Activated T-cell treated with anti-CD3 and anti-CD28 coated beads for 1 hour (primary cell): Measurements from ENCODE around the gene TCFL5.
"Not testable (repeated sequence)": the region's sequence is repeated elsewhere in the genome, so short reads cannot be mapped to it uniquely, and the experiment has no call there.

Experiments
- DNase-seq: peaks from one replicate; pipeline ENCODE4 v3.0.0-alpha.2; 2020; ENCODE audit warnings: low read depth

TCFL5 gene

GRCh38 chr20:62853304-62853703 lies 8.3 kb downstream of the TCFL5 start:
- not testable (repeated sequence) for DNase-seq

- DNase-seq = no peak
Observed at GRCh38 chr20:62852841-62853240, 8.8 kb downstream of the TCFL5 start.

GRCh38 chr20:62852196-62852595 lies 9.4 kb downstream of the TCFL5 start:
- no peak for DNase-seq

- no peak for DNase-seq
Observed at GRCh38 chr20:62850333-62850974, 11.2 kb downstream of the TCFL5 start.

GRCh38 chr20:62849431-62849830 lies 12.2 kb downstream of the TCFL5 start:
- no peak for DNase-seq

- not testable (repeated sequence) for DNase-seq
Observed at GRCh38 chr20:62848917-62849316, 12.7 kb downstream of the TCFL5 start.

- no peak for DNase-seq
Observed at GRCh38 chr20:62846166-62846890, 15.3 kb downstream of the TCFL5 start.

GRCh38 chr20:62845416-62846160 lies 16.0 kb downstream of the TCFL5 start:
- DNase-seq = no peak

- DNase-seq = no peak
Observed at GRCh38 chr20:62844182-62844581, 17.4 kb downstream of the TCFL5 start.

- DNase-seq = no peak
Observed at GRCh38 chr20:62843656-62844055, 18.0 kb downstream of the TCFL5 start.

- no peak for DNase-seq
Observed at GRCh38 chr20:62841705-62842212, 19.9 kb downstream of the TCFL5 start.

GRCh38 chr20:62840244-62841197 lies 21.1 kb downstream of the TCFL5 start:
- DNase-seq = no peak

- no peak for DNase-seq
Observed at GRCh38 chr20:62839816-62840215, 21.8 kb downstream of the TCFL5 start.

GRCh38 chr20:62839261-62839660 lies 22.4 kb downstream of the TCFL5 start:
- DNase-seq = no peak

- no peak for DNase-seq
Observed at GRCh38 chr20:62838128-62838891, 23.3 kb downstream of the TCFL5 start.

- no peak for DNase-seq
Observed at GRCh38 chr20:62837790-62838127, 23.9 kb downstream of the TCFL5 start.

GRCh38 chr20:62836967-62837490 lies 24.6 kb downstream of the TCFL5 start:
- no peak for DNase-seq

- DNase-seq = no peak
Observed at GRCh38 chr20:62835931-62836861, 25.4 kb downstream of the TCFL5 start.

- no peak for DNase-seq
Observed at GRCh38 chr20:62834967-62835730, 26.5 kb downstream of the TCFL5 start.
